ENCODE data around the gene MMP3. TPM values are rescaled to one million over a fixed set of nuclear protein-coding genes. Genes with fewer than 3 reads are reported as not detected.

The MMP3 gene
- total and polyA plus RNA-seq, 2 donors (not counting 3 experiments of a cell fraction or from before 2014, with no cell fraction given) = not detected

DNA sequence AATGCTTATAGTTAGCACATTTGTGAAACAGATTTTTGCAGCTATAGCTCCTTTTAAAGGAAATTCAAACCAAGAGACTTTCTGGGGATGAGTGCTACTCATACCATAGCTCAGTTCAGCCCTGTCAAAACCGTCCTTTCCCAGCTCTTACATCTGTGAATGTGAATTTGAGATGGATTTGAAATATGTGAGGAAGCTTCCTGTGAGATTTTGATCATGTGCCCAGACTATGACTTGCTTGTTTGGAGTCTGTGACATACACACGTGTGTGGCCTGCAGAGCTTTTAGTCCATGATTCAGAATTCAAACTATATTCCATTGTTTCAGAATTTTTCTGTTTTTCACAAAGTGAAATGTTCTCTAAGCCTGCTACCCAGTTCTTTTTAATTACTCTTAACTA lies 41.1 kb downstream of the MMP3 start:
- CTCF ChIA-PET = interaction anchor here (0.7 to 1.2 kb wide), 7 partner anchors 10 to 173 kb away, joined by 3 to 13 read pairs (median 3); partner anchors contain the start of gene MMP10
- peak overlapping the region; percentile 39 for H3K27ac ChIP-seq (ENCODE audit: insufficient read depth, low read depth, low read length)

DNA sequence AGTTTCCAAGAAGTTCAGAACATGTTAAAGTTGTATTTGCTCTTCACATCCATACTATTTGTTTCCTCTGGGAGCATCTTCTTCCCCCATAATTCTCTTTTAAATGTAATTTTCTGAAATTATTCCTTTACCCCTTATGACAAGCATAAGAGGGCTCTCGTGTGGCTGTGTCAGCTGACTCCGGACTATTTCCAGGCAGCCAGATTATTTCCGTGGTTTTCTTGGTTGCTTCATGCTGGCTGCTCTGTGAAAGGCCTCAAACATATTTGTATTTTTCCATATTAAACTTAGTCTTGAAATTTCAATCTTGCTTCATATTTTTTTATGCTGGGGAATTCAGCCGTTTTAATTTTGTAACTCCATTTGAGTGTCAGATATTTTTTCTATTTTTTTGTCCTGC lies 42.6 kb downstream of the MMP3 start:
- intact Hi-C loops (cut with micrococcal nuclease) = loop anchor here (1.0 to 10.0 kb wide), 3 partner anchors 196 to 807 kb away; no protein-coding TSS in a partner anchor
- H3K27me3 ChIP-seq (ENCODE audit: control insufficient read depth in 2 of 2, insufficient read depth in 2 of 2, low read length in 2 of 2) = peaks cover 0 to 7% of the 10 kb centered on the region in 2 experiments
- DNase-seq (ENCODE audit: low read depth, low spot score) = no peak
- TF ChIP-seq GATA2 (IDR thresholded peaks at IDR 0.05; ENCODE audit: insufficient read depth, insufficient read length, low read depth, low read length) (no peak), MYC (IDR thresholded peaks at IDR 0.05; ENCODE audit: low read depth, low read length) (no peak), FOS (IDR thresholded peaks at IDR 0.05; ENCODE audit: borderline replicate concordance, insufficient read depth, low read length) (no peak), POLR2A (IDR thresholded peaks at IDR 0.05; ENCODE audit: low read depth, low read length) (no peak), POLR2AphosphoS5 (IDR thresholded peaks at IDR 0.05; ENCODE audit: insufficient read depth, low read depth, low read length) (no peak), EZH2 (IDR thresholded peaks at IDR 0.05; ENCODE audit: borderline replicate concordance, low read depth, low read length, severe bottlenecking) (no peak), JUN (IDR thresholded peaks at IDR 0.05; ENCODE audit: borderline replicate concordance, insufficient read depth, insufficient read length, low read depth) (no peak)
- TF ChIP-seq, protein P1, sequence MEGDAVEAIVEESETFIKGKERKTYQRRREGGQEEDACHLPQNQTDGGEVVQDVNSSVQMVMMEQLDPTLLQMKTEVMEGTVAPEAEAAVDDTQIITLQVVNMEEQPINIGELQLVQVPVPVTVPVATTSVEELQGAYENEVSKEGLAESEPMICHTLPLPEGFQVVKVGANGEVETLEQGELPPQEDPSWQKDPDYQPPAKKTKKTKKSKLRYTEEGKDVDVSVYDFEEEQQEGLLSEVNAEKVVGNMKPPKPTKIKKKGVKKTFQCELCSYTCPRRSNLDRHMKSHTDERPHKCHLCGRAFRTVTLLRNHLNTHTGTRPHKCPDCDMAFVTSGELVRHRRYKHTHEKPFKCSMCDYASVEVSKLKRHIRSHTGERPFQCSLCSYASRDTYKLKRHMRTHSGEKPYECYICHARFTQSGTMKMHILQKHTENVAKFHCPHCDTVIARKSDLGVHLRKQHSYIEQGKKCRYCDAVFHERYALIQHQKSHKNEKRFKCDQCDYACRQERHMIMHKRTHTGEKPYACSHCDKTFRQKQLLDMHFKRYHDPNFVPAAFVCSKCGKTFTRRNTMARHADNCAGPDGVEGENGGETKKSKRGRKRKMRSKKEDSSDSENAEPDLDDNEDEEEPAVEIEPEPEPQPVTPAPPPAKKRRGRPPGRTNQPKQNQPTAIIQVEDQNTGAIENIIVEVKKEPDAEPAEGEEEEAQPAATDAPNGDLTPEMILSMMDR (IDR thresholded peaks at IDR 0.05; ENCODE audit: extremely low read depth in 1 of 2, insufficient read depth in 1 of 2, low read depth in 1 of 2, low read length in 2 of 2) = no peak
- TF ChIP-seq, protein P2, sequence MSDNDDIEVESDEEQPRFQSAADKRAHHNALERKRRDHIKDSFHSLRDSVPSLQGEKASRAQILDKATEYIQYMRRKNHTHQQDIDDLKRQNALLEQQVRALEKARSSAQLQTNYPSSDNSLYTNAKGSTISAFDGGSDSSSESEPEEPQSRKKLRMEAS (IDR thresholded peaks at IDR 0.05; ENCODE audit: insufficient read depth, insufficient read length) = no peak
- no peaks in the 10 kb centered on the region for H3K36me3 ChIP-seq (ENCODE audit: control insufficient read depth in 2 of 2, extremely low read depth in 1 of 2, insufficient read depth in 2 of 2, low read length in 2 of 2)
- H3K4me2 ChIP-seq (ENCODE audit: insufficient read depth, low read length) = no peak overlapping the region
- dilution Hi-C loops (cut with MboI; ENCODE audit: extremely low pct_ligation_motif_present, low sequenced_read_pairs) = no loop called here
- no peak overlapping the region for H3K9ac ChIP-seq (replicated peaks; ENCODE audit: extremely low read depth, insufficient read depth, low read length)
- peaks cover 12% of the 10 kb centered on the region for H3K79me2 ChIP-seq (ENCODE audit: control insufficient read depth, insufficient read depth, low read length)
- H2AFZ ChIP-seq (ENCODE audit: low read depth, low read length) = no peak overlapping the region
- H3K9me3 ChIP-seq (replicated peaks; ENCODE audit: control insufficient read depth, insufficient read depth, low read length) = no peaks in the 10 kb centered on the region
- BruUV-seq (replicated peaks) = no TSS peak
- no peak overlapping the region for H3K4me3 ChIP-seq (replicated peaks in 1 of 3; ENCODE audit: insufficient read depth in 1 of 3, low read depth in 1 of 3, low read length in 3 of 3)
- no peaks in the 10 kb centered on the region for H4K20me1 ChIP-seq (replicated peaks; ENCODE audit: control insufficient read depth, extremely low read depth, insufficient read depth, low read length)
- no peaks in the 10 kb centered on the region for H3K9me1 ChIP-seq (replicated peaks; ENCODE audit: control insufficient read depth, extremely low read depth, insufficient read depth, low read length)
- peak overlapping the region; percentile 87 for H3K27ac ChIP-seq (ENCODE audit: insufficient read depth, low read depth, low read length)
- ChIA-PET POLR2A (no interaction called here), CTCF (interaction anchor here (0.9 kb wide), 2 partner anchors 9 to 67 kb away, joined by 3 read pairs; no protein-coding TSS in a partner anchor)
- peaks cover 29% of the 10 kb centered on the region for H3K4me1 ChIP-seq (ENCODE audit: control insufficient read depth, extremely low read depth, insufficient read depth, low read length)
- FAIRE-seq = no peak

More for the DNA sequence above, 41.1 kb downstream of the MMP3 start:
- intact Hi-C loops (cut with micrococcal nuclease) (loop anchor here (1.0 to 10.0 kb wide), 3 partner anchors 9 to 805 kb away; no protein-coding TSS in a partner anchor), dilution Hi-C loops (cut with MboI; ENCODE audit: extremely low pct_ligation_motif_present, low sequenced_read_pairs) (no loop called here)
- no peak overlapping the region for H3K4me3 ChIP-seq (replicated peaks in 1 of 3; ENCODE audit: insufficient read depth in 1 of 3, low read depth in 1 of 3, low read length in 3 of 3)
- peaks cover 29% of the 10 kb centered on the region for H3K4me1 ChIP-seq (ENCODE audit: control insufficient read depth, extremely low read depth, insufficient read depth, low read length)
- no peak overlapping the region for H2AFZ ChIP-seq (ENCODE audit: low read depth, low read length)
- FAIRE-seq (peak; percentile 57), DNase-seq (ENCODE audit: low read depth, low spot score) (peak; percentile 30)
- no peak overlapping the region for H3K9ac ChIP-seq (replicated peaks; ENCODE audit: extremely low read depth, insufficient read depth, low read length)
- no peak overlapping the region for H3K4me2 ChIP-seq (ENCODE audit: insufficient read depth, low read length)
- POLR2A ChIA-PET = no interaction called here
- H3K27me3 ChIP-seq (ENCODE audit: control insufficient read depth in 2 of 2, insufficient read depth in 2 of 2, low read length in 2 of 2) = peaks cover 3 to 10% of the 10 kb centered on the region in 2 experiments
- no peaks in the 10 kb centered on the region for H3K9me1 ChIP-seq (replicated peaks; ENCODE audit: control insufficient read depth, extremely low read depth, insufficient read depth, low read length)
- peak; percentile 39 for TF ChIP-seq GATA2 (IDR thresholded peaks at IDR 0.05; ENCODE audit: insufficient read depth, insufficient read length, low read depth, low read length)
- TF ChIP-seq, protein P2 (IDR thresholded peaks at IDR 0.05; ENCODE audit: insufficient read depth, insufficient read length) = peak; percentile 46
- no peak for TF ChIP-seq JUN (IDR thresholded peaks at IDR 0.05; ENCODE audit: borderline replicate concordance, insufficient read depth, insufficient read length, low read depth)
- H3K36me3 ChIP-seq (ENCODE audit: control insufficient read depth in 2 of 2, extremely low read depth in 1 of 2, insufficient read depth in 2 of 2, low read length in 2 of 2) = no peaks in the 10 kb centered on the region
- H3K79me2 ChIP-seq (ENCODE audit: control insufficient read depth, insufficient read depth, low read length) = peaks cover 3% of the 10 kb centered on the region
- H4K20me1 ChIP-seq (replicated peaks; ENCODE audit: control insufficient read depth, extremely low read depth, insufficient read depth, low read length) = no peaks in the 10 kb centered on the region
- no peaks in the 10 kb centered on the region for H3K9me3 ChIP-seq (replicated peaks; ENCODE audit: control insufficient read depth, insufficient read depth, low read length)
- BruUV-seq (replicated peaks) = no TSS peak
